ENCODE data around the gene TMEM151B.
"Not testable (repeated sequence)": the region's sequence is repeated elsewhere in the genome, so short reads cannot be mapped to it uniquely, and the experiment has no call there.

TMEM151B gene

DNA sequence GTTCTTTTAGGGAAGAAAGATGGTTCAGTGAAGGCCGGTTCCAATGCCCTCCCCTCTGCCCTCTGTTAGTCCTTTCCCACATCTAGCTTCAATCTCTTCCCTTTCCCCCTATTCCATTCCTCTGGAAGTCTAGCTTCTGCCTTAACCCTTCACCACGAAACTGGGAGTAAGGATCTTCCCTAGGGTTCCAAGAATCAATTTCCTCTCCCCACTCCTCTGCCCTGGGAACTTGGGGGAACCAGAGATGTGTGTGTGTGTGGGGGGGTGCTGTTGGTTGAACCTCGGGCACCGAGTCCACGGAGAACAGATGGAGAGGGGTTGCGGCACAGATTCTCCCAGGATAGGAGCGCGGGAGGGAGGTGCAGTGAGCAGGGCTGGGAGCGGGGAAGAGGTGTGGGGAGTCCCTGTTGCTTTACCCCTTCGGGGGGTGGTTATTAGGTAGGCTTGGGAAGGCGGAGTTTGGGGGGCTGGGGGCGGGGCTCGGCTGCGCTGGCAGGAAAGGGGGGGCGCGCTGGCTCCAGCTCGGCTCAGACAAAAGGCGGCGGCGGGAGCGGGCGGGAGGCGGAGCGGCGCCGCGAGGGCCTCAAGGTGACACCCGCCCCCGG, at the start of gene TMEM151B:
Gene TMEM151B, plus strand, starts transcription at position 530 of the 605 bp plus-strand sequence. CDS start 293 bp downstream, outside the sequence.
- no peak for DNase-seq (ENCODE audit: low read depth in 2 of 3, low spot score in 2 of 3)

DNA sequence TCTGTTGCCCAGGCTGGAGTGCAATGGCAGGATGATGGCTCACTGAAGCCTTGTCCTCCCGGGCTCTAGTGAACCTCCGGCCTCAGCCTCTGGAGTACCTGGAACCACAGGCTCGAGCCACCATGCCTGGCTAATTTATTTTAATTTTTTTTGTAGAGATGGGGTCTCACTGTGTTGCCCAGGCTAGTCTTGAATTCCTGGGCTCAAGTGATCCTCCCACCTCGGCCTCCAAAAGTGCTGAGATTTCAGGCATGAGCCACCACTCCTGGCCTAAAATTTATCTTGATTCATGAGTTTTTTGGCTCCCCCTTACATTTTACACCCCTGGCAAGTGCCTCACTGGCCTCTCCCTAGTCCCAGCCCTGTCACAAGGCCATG, 49.3 kb upstream of the TMEM151B start:
- DNase-seq (ENCODE audit: low read depth in 2 of 3, low spot score in 2 of 3), result no peak

DNA sequence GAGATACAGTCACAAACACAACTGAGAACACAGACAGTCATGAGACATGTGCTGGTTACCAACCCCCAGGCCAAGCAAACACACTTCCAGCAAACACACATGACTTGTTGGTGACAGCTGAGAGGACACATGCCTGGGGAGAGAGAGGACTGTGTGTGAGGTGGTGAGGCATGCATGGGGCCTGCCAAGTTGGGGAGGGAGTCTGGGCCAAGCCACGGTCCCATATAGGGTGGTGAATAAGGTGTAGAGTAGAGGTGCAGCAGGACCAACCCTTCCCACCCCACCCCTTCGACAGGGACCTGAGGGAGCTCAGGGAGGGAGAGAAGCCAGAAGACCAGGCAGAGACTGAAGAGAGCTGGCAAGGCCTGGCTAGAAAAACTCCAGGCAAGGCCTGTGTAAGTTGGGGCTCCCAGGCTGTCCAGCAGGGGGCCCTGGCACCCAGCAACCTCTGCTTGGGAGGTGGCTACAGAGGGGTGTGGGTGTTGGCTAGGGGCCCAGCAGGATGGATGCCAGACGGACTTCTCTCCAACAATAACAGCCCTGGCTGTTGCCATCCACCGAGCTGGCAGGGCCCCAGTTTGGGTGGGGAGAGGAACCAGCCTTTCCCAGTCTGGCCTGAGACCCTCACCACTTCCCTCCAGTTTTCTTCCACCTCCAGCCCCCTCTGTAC, 48.8 kb upstream of the TMEM151B start:
- no peak for DNase-seq (ENCODE audit: low read depth in 2 of 3, low spot score in 2 of 3)

DNA sequence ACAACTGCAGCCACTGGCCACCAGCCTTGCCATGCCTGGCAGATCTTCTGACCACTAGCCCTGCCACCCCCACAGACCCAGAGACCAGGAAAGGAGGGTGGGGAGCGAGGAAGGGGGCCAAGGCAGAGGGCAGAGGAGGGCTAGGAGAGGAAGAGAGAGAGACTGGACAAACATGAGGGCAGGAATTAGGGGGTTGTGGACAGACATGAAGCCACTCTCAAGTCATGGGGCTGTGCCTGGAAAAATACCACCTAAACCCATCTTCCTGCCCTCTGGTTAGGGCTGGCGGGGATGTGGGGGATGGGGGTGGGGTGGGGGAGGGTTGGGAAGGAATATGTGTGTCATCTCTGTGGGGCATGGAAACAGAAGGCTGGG, 48.3 kb upstream of the TMEM151B start:
- DNase-seq (ENCODE audit: low read depth in 2 of 3, low spot score in 2 of 3), result no peak

DNA sequence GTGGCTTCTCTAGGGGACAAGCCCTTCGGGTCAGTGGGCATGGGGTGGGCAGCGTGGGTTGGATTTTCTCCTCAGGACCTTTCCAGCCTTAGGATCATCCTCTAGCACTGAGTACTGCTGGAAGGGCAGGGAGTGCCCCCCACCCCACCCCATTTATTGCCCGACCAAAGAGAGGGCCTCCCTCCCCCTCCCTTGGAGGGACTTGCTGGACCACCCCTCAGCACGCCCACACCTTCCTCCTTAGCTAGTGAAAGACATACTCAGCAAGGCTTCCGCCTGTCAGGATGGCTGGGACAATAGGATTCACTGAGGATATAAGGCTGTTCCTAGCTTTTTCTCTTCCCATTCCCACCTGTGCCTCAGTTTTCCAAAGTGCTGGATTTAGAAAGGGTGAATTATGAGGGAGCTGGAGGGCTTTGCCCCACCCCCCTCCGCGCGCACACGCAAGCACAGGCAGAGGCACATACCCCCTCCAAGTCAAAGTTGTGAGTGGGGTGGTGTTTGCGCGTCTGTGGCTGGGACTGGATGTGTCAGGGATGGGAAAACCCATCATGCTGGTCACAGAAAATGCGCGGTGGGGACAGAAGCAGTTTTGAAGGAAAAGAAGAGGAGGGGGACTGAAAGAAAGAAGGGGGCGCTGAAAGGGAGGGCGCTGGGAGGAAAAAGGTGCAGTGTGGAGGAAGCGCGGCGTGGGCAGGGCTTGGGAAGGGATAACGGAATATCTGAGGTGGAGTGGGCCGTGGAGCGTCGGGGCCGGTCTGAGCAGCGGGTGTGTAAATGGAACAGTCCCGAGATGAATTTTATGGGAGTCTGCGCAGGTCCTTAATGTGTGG, 47.5 kb upstream of the TMEM151B start:
- no peak for DNase-seq (ENCODE audit: low read depth in 2 of 3, low spot score in 2 of 3)

DNA sequence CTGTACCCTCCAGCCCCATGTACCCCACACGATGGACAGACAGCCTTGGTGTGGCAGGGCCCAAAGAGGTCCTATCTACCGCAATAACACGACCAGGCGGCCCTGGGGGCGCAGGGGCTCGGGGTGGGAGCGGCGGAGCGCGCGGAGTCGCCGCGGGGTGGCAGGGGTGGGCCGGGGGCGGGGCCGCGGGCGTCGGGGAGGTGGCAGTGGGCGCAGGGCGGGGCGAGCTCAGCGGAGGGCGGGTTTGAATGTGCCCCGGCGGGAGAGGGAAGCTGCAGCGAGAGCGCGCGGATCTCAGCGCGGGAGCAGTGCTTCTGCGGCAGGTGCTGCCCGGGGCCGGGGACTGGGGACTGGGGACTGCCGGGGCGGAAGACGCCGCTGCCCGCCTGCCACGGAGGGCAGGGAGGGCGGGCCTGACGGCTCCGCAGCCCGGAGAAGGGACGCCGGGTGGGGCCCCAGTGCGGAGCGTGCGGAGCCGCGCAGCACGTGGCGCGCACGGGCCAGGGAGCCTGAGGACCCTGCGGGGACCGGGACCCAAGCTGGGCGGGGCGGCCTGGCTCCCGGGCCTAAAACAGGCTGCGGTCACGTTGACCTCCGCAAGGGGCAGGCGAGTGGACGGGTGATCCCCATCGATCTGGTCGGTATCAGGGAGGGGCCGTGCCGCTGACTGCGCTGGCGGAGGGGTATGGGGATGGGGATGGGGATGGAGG, 46.8 kb upstream of the TMEM151B start, which contains the start of gene SLC29A1:
Gene SLC29A1, plus strand, starts transcription at position 277 of the 710 bp plus-strand sequence. CDS start 3,719 bp downstream, outside the sequence.
- peak; percentile 66 to 78 (median 70) for DNase-seq (ENCODE audit: low read depth in 2 of 3, low spot score in 2 of 3)

DNA sequence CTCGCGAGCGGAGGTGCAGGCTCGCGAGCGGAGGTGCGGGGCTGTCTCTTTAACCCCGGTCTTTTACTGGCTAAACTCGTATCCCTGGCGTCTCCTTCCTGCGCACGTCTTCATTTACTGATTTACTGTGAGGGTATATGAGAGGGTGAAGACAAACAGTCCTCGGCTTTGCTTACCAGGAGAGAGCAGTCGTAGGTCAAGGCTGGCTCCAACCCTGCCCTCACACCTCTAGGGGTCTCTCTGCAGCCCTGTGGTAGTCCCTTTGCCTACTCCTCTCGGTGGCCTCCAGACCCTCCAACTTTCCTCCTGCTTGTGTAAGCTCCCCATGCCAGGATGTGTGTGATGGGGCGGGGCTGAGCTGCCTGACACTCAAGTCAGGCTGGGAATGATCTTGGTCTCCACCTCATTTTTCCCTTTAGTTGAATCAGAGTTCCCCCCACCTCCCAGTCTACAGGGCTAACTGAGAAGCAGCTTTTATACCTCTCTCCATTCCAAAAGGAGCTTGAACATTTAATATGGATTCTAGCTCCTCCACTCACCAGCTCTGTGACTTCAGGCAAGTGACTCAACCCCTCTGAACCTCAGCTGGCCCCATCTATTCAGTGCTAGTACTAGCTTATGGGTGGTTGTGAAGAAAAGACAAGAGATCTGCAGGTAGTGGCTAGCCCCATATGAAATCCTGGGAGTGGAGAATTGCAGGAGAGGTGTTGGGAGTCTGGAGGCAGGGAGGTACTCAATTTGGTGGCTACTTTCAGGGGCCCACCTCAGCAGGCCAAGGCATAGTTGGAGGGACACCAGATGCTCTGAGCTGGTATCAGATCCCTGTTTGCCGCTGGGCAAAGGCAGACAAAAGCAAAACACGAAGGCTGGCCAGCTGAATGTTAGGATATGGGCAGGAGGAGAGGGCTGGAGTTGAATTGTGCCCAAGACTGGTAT, 46.0 kb upstream of the TMEM151B start:
- DNase-seq (ENCODE audit: low read depth in 2 of 3, low spot score in 2 of 3), result no peak

DNA sequence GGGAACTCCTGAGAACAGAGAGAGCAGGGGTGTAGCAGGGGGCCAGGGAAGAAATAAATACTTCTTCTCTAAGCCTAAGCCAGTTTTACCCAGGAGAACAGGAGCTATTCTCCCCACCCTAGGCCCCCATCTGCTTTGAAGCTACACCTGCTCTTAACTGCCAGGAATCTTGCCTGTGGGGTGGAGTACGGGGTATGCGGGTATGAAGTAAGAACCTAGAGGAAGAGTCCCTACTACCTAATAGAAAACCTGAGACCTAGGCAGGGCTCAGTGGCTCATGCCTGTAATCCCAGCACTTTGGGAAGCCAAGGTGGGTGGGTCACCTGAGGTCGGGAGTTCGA, 45.3 kb upstream of the TMEM151B start:
- no peak for DNase-seq (ENCODE audit: low read depth in 2 of 3, low spot score in 2 of 3)

DNA sequence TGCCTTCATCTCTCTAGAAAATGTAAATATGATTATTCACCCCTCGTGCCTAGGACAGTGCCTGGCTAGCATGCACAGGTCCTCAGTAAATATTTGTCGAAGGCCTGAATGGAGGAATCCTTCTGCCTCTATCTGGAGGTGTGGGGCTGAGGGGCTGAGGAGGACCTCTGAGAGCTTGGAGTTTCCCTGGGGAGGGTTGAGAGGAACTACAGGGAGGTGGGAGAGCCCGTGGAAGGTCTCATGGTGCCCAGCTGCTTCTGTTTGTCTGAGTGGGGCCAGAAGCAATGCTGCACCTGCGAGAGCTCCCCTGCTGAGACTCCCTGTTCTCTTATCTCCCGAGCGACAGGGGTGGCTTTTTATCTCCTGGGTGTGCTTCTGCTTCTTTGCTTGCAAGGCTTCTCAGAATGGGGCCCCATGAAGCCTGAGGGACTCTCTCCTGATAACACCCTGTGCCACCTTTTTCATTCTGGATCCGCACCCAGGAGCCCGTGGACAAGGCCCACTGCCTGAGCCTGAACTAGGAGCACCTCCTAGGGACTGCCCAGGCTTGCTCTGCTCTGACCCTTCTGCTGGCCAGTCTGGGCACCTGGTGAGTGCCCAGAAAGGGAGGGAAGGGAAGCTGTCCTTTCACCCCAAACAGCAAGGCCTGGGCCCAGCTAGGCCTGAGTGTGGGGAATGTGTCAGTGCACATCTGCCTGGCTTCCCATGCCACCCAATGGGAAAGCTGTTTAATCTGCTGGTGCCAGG, 44.5 kb upstream of the TMEM151B start:
- no peak for DNase-seq (ENCODE audit: low read depth in 2 of 3, low spot score in 2 of 3)

DNA sequence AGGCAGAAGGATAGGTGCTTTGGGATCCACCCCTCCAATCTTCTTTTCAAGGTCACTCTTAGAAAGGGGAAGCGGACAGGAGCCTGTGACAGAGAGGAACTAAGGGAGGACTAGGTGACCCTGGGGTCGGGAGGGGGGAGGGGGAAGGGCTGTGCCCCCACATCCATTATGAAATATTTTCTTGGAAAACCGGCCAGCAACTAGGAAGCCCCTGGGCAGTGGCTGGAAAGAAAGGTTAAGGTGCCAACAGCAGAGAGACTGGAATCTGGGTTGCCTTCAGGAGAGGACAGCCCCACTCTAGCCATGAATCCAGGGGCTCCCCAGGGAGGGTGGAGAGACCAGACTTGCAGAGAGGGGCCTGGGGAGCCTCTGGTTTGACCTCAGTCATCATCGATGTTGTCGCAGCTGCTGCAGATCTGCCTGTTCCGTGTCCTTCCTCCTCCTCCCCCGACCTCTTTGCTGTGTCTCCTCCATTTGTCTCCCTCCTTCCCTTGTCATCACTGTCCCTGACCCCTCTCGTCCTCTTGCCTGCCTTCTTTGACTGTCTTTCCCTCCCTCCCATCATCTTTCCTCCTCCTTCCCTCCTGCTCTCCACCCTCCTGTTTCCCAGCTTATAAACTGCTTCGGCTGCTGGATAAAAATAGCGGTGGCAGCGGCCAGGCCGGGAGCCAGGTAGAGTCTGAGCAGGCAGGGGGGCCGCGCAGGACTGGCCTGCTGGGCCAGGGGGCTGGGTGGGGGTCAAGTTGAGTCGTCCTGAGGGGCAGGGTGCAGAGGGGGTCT, 43.7 kb upstream of the TMEM151B start:
- no peak for DNase-seq (ENCODE audit: low read depth in 2 of 3, low spot score in 2 of 3)

DNA sequence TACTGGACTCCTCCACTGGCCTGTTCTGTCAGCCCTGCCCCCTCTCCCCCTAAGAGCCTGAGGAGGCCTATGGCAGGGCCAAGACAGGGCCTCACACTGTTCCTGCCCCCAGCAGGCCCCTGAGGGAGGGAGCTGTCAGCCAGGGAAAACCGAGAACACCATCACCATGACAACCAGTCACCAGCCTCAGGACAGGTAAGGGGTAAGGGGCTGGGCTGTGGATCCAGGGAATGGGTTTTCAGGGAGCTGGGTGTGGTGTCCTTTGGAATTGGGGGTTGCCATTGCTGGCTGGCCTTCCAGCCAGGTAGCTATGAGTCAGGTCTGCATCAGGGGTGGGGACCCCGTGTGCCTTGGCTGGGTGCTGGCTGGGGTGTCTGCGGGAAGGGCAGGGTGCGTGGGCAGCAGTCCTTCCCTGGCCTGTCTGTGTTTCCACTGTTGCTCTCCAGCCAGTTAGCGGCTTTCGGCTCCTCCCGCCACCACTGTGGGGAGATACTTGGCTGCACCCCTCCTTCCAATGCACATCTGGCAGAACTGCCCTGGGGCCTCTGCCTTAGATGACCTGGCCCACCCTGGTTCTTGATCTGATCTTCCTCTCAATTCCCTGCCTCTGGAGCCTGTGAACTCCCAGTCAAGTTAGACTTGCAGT, 43.0 kb upstream of the TMEM151B start:
- DNase-seq (ENCODE audit: low read depth in 2 of 3, low spot score in 2 of 3), result no peak

DNA sequence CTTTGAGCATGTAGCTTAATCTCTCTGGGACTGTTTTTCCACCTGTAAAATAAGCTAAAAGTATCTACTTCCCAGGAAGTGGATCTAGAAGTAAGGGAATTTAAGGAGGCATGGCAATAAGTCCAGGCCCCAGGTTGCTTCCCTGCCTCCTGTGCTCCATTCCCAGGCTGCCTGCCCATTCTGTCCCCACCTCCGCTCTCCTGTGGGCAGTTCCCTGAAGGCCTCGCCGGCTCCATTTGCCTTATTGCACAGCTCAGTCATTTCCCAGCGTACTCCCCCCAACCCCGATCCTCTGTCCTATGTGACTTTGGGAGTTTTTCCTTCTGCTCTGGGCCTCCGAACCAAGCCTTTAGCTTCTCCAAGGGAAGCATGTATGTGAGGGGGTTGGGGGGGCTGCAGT, 42.2 kb upstream of the TMEM151B start:
- DNase-seq (ENCODE audit: low read depth in 2 of 3, low spot score in 2 of 3), result no peak

DNA sequence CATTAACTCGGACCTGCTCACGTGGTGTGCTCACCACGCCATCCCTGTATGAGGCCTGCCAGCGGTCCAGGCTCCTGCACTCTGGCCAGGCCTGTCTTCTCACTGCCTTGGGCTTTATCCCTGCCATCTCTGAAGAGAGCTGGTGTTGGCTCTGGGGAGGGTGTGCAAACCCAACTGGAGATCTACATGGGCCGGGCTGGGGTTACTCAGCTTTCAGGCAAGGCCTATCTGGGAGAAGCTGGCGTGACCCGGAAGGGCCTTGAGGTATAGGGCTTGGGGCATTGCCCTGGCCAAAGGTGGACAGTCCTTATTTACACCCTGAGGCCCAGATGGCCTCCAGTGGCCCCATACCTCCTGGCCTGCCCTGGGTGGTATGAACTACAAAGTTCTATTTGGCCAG, 41.8 kb upstream of the TMEM151B start:
- no peak for DNase-seq (ENCODE audit: low read depth in 2 of 3, low spot score in 2 of 3)

DNA sequence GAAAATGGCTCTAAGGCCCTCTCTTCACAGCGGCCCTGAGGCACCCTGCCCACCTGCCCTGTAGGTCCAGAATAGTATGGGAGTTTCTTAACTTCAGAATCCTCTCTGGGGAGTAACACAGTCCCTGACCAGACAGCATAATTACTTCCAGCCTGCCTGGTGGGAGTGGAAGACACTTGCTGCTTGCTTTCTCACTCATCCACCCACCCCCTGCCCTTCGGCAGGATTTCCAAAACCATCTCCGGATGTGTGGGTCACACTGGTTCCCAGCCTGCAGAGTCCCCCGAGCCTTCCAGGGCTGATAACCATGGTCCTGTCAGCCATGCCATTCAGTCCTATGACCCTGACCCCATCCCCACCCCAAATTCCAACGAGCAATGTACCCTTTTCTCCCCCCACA, 41.4 kb upstream of the TMEM151B start:
- DNase-seq (ENCODE audit: low read depth in 2 of 3, low spot score in 2 of 3), result no peak

DNA sequence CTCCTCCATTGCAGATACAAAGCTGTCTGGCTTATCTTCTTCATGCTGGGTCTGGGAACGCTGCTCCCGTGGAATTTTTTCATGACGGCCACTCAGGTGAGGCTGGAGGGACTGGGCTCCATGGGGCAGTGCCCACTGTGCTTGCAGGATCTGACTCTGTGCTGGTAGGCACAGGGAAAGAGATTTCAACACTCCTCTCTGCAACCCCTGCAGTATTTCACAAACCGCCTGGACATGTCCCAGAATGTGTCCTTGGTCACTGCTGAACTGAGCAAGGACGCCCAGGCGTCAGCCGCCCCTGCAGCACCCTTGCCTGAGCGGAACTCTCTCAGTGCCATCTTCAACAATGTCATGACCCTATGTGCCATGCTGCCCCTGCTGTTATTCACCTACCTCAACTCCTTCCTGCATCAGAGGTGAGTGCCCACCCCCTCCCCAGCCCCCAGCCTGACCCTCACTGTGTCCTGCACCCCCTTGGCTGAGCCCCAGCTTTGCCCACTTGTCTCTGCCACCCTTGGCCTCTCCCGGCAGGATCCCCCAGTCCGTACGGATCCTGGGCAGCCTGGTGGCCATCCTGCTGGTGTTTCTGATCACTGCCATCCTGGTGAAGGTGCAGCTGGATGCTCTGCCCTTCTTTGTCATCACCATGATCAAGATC, 40.7 kb upstream of the TMEM151B start:
- no peak for DNase-seq (ENCODE audit: low read depth in 2 of 3, low spot score in 2 of 3)

DNA sequence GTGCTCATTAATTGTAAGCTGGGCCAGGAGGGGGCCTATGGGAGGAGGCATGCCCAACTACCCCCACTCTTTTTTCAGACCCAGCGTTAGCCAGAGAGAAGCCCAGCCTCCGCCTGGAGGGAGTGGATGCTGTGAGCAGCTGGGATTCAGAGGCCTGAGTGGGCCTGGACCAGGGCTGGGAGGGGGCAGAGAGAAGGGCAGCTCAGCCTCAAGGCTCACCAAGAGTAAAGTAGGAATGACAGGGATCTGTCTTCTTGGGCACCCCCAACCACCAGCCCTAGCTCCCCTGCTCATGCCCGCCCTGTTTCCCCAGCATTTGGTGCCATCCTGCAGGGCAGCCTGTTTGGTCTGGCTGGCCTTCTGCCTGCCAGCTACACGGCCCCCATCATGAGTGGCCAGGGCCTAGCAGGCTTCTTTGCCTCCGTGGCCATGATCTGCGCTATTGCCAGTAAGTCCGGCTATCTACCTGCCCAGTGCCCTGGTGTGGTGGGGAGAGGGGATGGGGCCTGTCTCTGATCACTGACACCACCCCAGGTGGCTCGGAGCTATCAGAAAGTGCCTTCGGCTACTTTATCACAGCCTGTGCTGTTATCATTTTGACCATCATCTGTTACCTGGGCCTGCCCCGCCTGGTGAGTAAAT, 40.1 kb upstream of the TMEM151B start:
- DNase-seq (ENCODE audit: low read depth in 2 of 3, low spot score in 2 of 3), result no peak

DNA sequence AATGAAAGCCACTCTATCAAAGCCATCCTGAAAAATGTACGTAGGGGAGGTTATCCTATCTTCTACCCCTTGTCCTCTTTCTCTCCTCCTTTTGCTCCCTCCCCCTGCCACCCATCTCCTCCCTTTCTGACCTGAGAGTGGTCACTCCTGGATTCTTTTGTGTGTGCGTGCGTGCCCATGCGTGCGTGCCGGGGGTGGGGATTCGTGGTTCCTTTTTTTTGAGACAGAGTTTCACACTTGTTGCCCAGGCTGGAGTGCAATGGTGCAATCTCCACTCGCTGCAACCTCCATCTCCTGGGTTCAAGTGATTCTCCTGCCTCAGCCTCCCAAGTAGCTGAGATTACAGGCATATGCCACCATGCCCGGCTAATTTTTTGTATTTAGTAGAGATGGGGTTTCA, 38.8 kb upstream of the TMEM151B start:
- DNase-seq (ENCODE audit: low read depth in 2 of 3, low spot score in 2 of 3), result not testable (repeated sequence)

All from activated CD8-positive, alpha-beta memory T cell treated with anti-CD3 and anti-CD28 coated beads for 48 hours (primary cell).